ENCODE data around the gene BAIAP3. TPM values are rescaled to one million over a fixed set of nuclear protein-coding genes. Genes with fewer than 3 reads are reported as not detected.
A peak's percentile ranks its signal among the peaks of the same experiment; 100 is the strongest.

The BAIAP3 gene
- total and polyA plus RNA-seq, 10 of the 15 experiments (the other 5 are each of a cell fraction or from before 2014, with no cell fraction given): 0.03 to 0.56 (median 0.17) TPM; not detected in 3

- TF ChIP-seq BHLHE40 (IDR thresholded peaks at IDR 0.05; ENCODE audit: borderline replicate concordance in 1 of 2, low read depth in 2 of 2, low read length in 1 of 2): peak in 1 of 2 experiments; percentile 33; a peak in 1 of 4 replicates
Measured at GRCh38 chr16:1297018-1297696, 36.3 kb upstream of the BAIAP3 start (continued).

- RAD21 ChIA-PET (ENCODE audit: unreplicated experiment): no interaction called here
Measured at GRCh38 chr16:1298406-1298805, 35.0 kb upstream of the BAIAP3 start.

More at GRCh38 chr16:1298406-1298805, 35.0 kb upstream of the BAIAP3 start:
- no peak for ATAC-seq
- H3K4me2 ChIP-seq (ENCODE audit: control insufficient read depth, insufficient read depth): no peak overlapping the region
- no peaks in the 10 kb centered on the region for H3K36me3 ChIP-seq (ENCODE audit: control insufficient read depth in 2 of 2, insufficient read depth in 2 of 2, low read length in 1 of 2)
- H3K27ac ChIP-seq (ENCODE audit: control insufficient read depth, insufficient read depth): no peak overlapping the region
- H3K9me3 ChIP-seq (replicated peaks; ENCODE audit: control insufficient read depth, insufficient read depth, low read length): no peaks in the 10 kb centered on the region
- WGBS (ENCODE audit: insufficient coverage, insufficient replicate concordance, low lambda C conversion rate, missing lambda C conversion rate): 74% methylated on average over 14 of the region's 14 CpGs
- no peaks in the 10 kb centered on the region for H3K79me2 ChIP-seq (ENCODE audit: control insufficient read depth, insufficient read depth, low read length)
- H3K9ac ChIP-seq (ENCODE audit: control insufficient read depth, insufficient read depth, low read length): no peak overlapping the region
- no peak overlapping the region for H3K4me3 ChIP-seq
- DNase-seq (ENCODE audit: low read depth, low spot score): no peak
- TF ChIP-seq SUZ12 (IDR thresholded peaks at IDR 0.05; ENCODE audit: unreplicated experiment) (no peak), SIN3A (IDR thresholded peaks at IDR 0.05; ENCODE audit: low read depth, low read length) (no peak), WRNIP1 (IDR thresholded peaks at IDR 0.05; ENCODE audit: borderline replicate concordance, low read depth, low read length) (no peak), NFIC (IDR thresholded peaks at IDR 0.05; ENCODE audit: low read depth, low read length) (no peak), BCLAF1 (IDR thresholded peaks at IDR 0.05) (no peak), ELK1 (IDR thresholded peaks at IDR 0.05; ENCODE audit: low read depth, low read length) (no peak), SP1 (IDR thresholded peaks at IDR 0.05; ENCODE audit: low read depth, low read length) (no peak), TCF3 (IDR thresholded peaks at IDR 0.05; ENCODE audit: borderline replicate concordance, insufficient read depth, low read depth, low read length) (no peak)
- POLR2A ChIA-PET: no interaction called here
- BruUV-seq (replicated peaks): no TSS peak
- intact Hi-C loops (cut with micrococcal nuclease; ENCODE audit: unreplicated experiment): no loop called here
- SMC1A ChIA-PET (ENCODE audit: uncharacterized antibody, unreplicated experiment): no interaction called here
- H2AFZ ChIP-seq (ENCODE audit: control insufficient read depth, low read depth, low read length): no peak overlapping the region
- no peak for FAIRE-seq
- CTCF ChIA-PET: no interaction called here
- no peaks in the 10 kb centered on the region for H3K27me3 ChIP-seq (replicated peaks in 1 of 2; ENCODE audit: control insufficient read depth in 2 of 2, insufficient read depth in 2 of 2, low read length in 1 of 2)
- H3K4me1 ChIP-seq (ENCODE audit: control insufficient read depth, insufficient read depth, low read length): peaks cover under 1% of the 10 kb centered on the region
- H4K20me1 ChIP-seq (ENCODE audit: control insufficient read depth, insufficient read depth): no peaks in the 10 kb centered on the region
- in situ Hi-C loops (cut with MboI): no loop called here
